Motor neuron (in vitro differentiated cells): ENCODE measurements around the gene SGPP2. TPM values are rescaled to one million over a fixed set of nuclear protein-coding genes. Genes with fewer than 3 reads are reported as not detected.
"Not testable (repeated sequence)": the region's sequence is repeated elsewhere in the genome, so short reads cannot be mapped to it uniquely, and the experiment has no call there.

ENCODE experiments used
- ATAC-seq, 8 experiments: fragments of 200-7000 bp; cut with Tn5 transposase; replicated peaks in 6 of 8; 2 replicates each; pipeline ENCODE4 v1.8.0; 2021; ENCODE audit warnings: mild to moderate bottlenecking in 8 of 8, moderate library complexity in 8 of 8
- H3K27ac ChIP-seq, 2 donors: fragments of 250-450 bp; sonication (Bioruptor Pico); 2 replicates each; pipeline ENCODE4 v1.9.0; 2021; ENCODE audit warnings: antibody characterized with exemption in 2 of 2, mild to moderate bottlenecking in 2 of 2, moderate library complexity in 1 of 2
- H3K4me1 ChIP-seq, 2 donors: fragments of 250-450 bp; sonication (Bioruptor Pico); replicated peaks in 1 of 2; 2 replicates each; pipeline ENCODE4 v1.6.1; 2021; ENCODE audit warnings: antibody characterized with exemption in 2 of 2, mild to moderate bottlenecking in 2 of 2, moderate library complexity in 1 of 2
- H3K4me3 ChIP-seq, 5 donors: fragments of 250-450 bp; sonication (Bioruptor Pico); 2 replicates each; pipeline ENCODE4 v1.9.0; 2021; ENCODE audit warnings: antibody characterized with exemption in 5 of 5, mild to moderate bottlenecking in 5 of 5, moderate library complexity in 4 of 5
- WGBS, 10 experiments: fragments of 450-650 bp; shearing (Covaris generic); methylation state at CpG; one replicate each; pipeline ENCODE4 v1.0.0; 2022; 5-methylcytosine and 5-hydroxymethylcytosine counted together
- in situ Hi-C, 9 experiments: fragments of 400-800 bp; cut with MboI; loops; one replicate each; pipeline ENCODE4 v1.15.0; 2021; ENCODE audit warnings: low sequenced_read_pairs in 9 of 9, low pct_unique_long_range_greater_than_20kb in 2 of 9; ENCODE audit not compliant: unreplicated experiment in 9 of 9
- total RNA-seq, 8 experiments: library from RNA; unstranded; fragments of 300-600 nt; gene quantifications; 2 replicates each; pipeline versions ENCODE4 v1.2.3 to v1.2.4, GENCODE V29; 2022

SGPP2 gene
- total RNA-seq, 8 experiments from 2014 or later = 0.22 to 2.2 (median 0.87) TPM

GRCh38 chr2:222412334-222412733, 12.0 kb upstream of the SGPP2 start:
- H3K27ac ChIP-seq, in situ Hi-C loops, H3K4me3 ChIP-seq, ATAC-seq, H3K4me1 ChIP-seq: not testable (repeated sequence)
- WGBS, 10 experiments = 60 to 100% methylated on average over 1 of the region's 2 CpGs; no CpG with 5 or more reads in 8 of the 10 experiments

- no peaks in the 10 kb centered on the region for H3K4me1 ChIP-seq
- ATAC-seq = no peak
- no peak overlapping the region for H3K27ac ChIP-seq
- no peak overlapping the region for H3K4me3 ChIP-seq
- in situ Hi-C loops = no loop called here
- WGBS, 10 experiments = 0 to 89% (median 47%) methylated on average over 1 of the region's 1 CpG
These were observed 10.9 kb upstream of the SGPP2 start for GRCh38 chr2:222413295-222413911.

- ATAC-seq = no peak
- in situ Hi-C loops = no loop called here
- H3K27ac ChIP-seq = no peak overlapping the region
- peaks cover 0 to under 1% of the 10 kb centered on the region in 2 donors for H3K4me1 ChIP-seq
- no peak overlapping the region for H3K4me3 ChIP-seq
These were observed 5.6 kb upstream of the SGPP2 start for GRCh38 chr2:222418739-222419138.

GRCh38 chr2:222420508-222420907, 3.8 kb upstream of the SGPP2 start:
- ATAC-seq = no peak
- WGBS, 10 experiments = 0 to 80% (median 0%) methylated on average over 1 of the region's 1 CpG; no CpG with 5 or more reads in 4 of the 10 experiments

GRCh38 chr2:222421626-222422025, 2.7 kb upstream of the SGPP2 start:
- WGBS, 10 experiments = 0 to 100% (median 82%) methylated on average over 1 of the region's 1 CpG; no CpG with 5 or more reads in 4 of the 10 experiments
- H3K4me1 ChIP-seq = peaks cover 0 to 6% of the 10 kb centered on the region in 2 donors
- in situ Hi-C loops = no loop called here

More at GRCh38 chr2:222420508-222420907, 3.8 kb upstream of the SGPP2 start:
- no peak overlapping the region for H3K4me3 ChIP-seq
- peaks cover 0 to 6% of the 10 kb centered on the region in 2 donors for H3K4me1 ChIP-seq
- in situ Hi-C loops = no loop called here
- H3K27ac ChIP-seq = no peak overlapping the region

GRCh38 chr2:222423186-222423585, 1.2 kb upstream of the SGPP2 start:
- 42 to 73% (median 58%) methylated on average over 2 to 3 of the region's 3 CpGs; no CpG with 5 or more reads in 2 of the 10 experiments for WGBS, 10 experiments
- Histone ChIP-seq H3K4me1 (peaks cover 0 to 6% of the 10 kb centered on the region in 2 donors), H3K27ac (no peak overlapping the region), H3K4me3 (no peak overlapping the region)
- in situ Hi-C loops = no loop called here
- ATAC-seq = no peak

More at GRCh38 chr2:222421626-222422025, 2.7 kb upstream of the SGPP2 start:
- Histone ChIP-seq H3K4me3 (no peak overlapping the region), H3K27ac (no peak overlapping the region)
- ATAC-seq = no peak

- no peak overlapping the region for H3K27ac ChIP-seq
These were observed 589 bp upstream of the SGPP2 start for GRCh38 chr2:222423632-222424275.

GRCh38 chr2:222424729-222425671, 657 bp downstream of the SGPP2 start:
- whole genome bisulfite sequencing, 10 experiments = 0 to 83% (median 51%) methylated on average over 1 to 33 of the region's 74 CpGs; no CpG with 5 or more reads in 1 of the 10 experiments
- in situ Hi-C loops = no loop called here
- ATAC-seq = peak in 6 of 8 experiments; percentile 41 to 92 (median 72)

More at GRCh38 chr2:222423632-222424275, 589 bp upstream of the SGPP2 start:
- ATAC-seq = no peak
- 34 to 50% (median 45%) methylated on average over 2 to 11 of the region's 23 CpGs; no CpG with 5 or more reads in 6 of the 10 experiments for WGBS, 10 experiments
- in situ Hi-C loops = no loop called here
- Histone ChIP-seq H3K4me3 (peak overlapping the region; percentile 30 to 60 (median 46)), H3K4me1 (peaks cover 0 to 6% of the 10 kb centered on the region in 2 donors)

GRCh38 chr2:222427646-222428301, 3.4 kb downstream of the SGPP2 start:
- WGBS, 10 experiments = 0 to 78% (median 46%) methylated on average over 1 to 3 of the region's 3 CpGs

More at GRCh38 chr2:222424729-222425671, 657 bp downstream of the SGPP2 start:
- no peak overlapping the region for H3K27ac ChIP-seq
- H3K4me3 ChIP-seq = peak overlapping the region; percentile 30 to 60 (median 46)
- H3K4me1 ChIP-seq = peaks cover 0 to 6% of the 10 kb centered on the region in 2 donors

GRCh38 chr2:222430071-222430470, 5.7 kb downstream of the SGPP2 start:
- ATAC-seq = no peak
- H3K4me3 ChIP-seq = no peak overlapping the region
- no peak overlapping the region for H3K27ac ChIP-seq
- H3K4me1 ChIP-seq = peaks cover 0 to 3% of the 10 kb centered on the region in 2 donors
- WGBS, 10 experiments = 0 to 94% (median 69%) methylated on average over 2 to 3 of the region's 3 CpGs
- in situ Hi-C loops = no loop called here

More at GRCh38 chr2:222427646-222428301, 3.4 kb downstream of the SGPP2 start:
- H3K4me1 ChIP-seq = peaks cover 0 to 6% of the 10 kb centered on the region in 2 donors
- no peak overlapping the region for H3K27ac ChIP-seq
- peak in 2 of 8 experiments; percentile 47 to 75 for ATAC-seq
- H3K4me3 ChIP-seq = no peak overlapping the region
- in situ Hi-C loops = no loop called here

GRCh38 chr2:222430681-222431080, 6.3 kb downstream of the SGPP2 start:
- H3K4me1 ChIP-seq = no peaks in the 10 kb centered on the region
- no peak overlapping the region for H3K4me3 ChIP-seq
- no peak overlapping the region for H3K27ac ChIP-seq
- in situ Hi-C loops = no loop called here
- ATAC-seq = no peak

GRCh38 chr2:222431869-222432268, 7.5 kb downstream of the SGPP2 start:
- WGBS, 10 experiments = 17 to 100% (median 73%) methylated on average over 1 to 3 of the region's 3 CpGs; no CpG with 5 or more reads in 2 of the 10 experiments
- Histone ChIP-seq H3K27ac (no peak overlapping the region), H3K4me3 (no peak overlapping the region), H3K4me1 (no peaks in the 10 kb centered on the region)
- ATAC-seq = no peak
- in situ Hi-C loops = no loop called here
